Astrocyte (in vitro differentiated cells and primary cell): Measurements from ENCODE around the gene CTSF.

Source experiments
- CTCF ChIP-seq: IDR thresholded peaks from 2 replicates; pipeline ENCODE4 v1.5.1; 2011; ENCODE audit warnings: low read depth, mild to moderate bottlenecking, inconsistent platforms, low read length, moderate library complexity; ENCODE audit not compliant: insufficient read depth
- EZH2 ChIP-seq: IDR thresholded peaks from 2 replicates; pipeline ENCODE4 v1.6.1; 2012; ENCODE audit warnings: mild to moderate bottlenecking, low read length, inconsistent platforms; ENCODE audit not compliant: insufficient read depth

DNA sequence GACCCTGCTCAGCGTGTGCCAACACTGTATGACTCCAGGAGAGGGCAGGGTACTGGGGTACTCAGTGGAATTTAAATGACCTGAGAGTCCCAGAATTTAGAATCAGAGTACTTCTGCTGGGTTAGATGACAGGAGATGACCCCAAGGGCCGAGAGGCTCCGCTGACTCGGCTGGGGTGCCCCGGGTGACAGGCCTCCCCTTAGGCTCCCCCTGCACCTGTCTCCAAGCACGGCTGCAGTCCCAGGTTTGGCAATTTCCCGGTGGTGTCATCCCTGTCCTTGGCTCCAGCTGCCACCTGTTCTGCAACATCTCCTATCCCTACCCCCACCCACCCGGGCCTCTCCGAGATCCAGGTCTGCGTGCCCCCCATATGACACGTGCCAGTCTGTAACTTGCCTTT lies 20.4 kb downstream of the CTSF start:
- TF ChIP-seq CTCF (no peak), EZH2 (no peak)
